OCI-LY1 (cell line): ENCODE results near the gene HIPK4.
"Not testable (repeated sequence)": the region's sequence is repeated elsewhere in the genome, so short reads cannot be mapped to it uniquely, and the experiment has no call there.

ENCODE experiments used
- H2AFZ ChIP-seq: fragments of 200-600 bp; sonication (generic), shearing (Covaris generic); 2 replicates; pipeline ENCODE4 v1.6.0; 2014; ENCODE audit warnings: antibody characterized with exemption, mild to moderate bottlenecking, low read length
- H3F3A ChIP-seq: fragments of 200-600 bp; sonication (generic), shearing (Covaris generic); 2 replicates; pipeline ENCODE4 v1.6.0; 2014; ENCODE audit warnings: mild to moderate bottlenecking, antibody characterized with exemption, low read length, moderate library complexity; ENCODE audit not compliant: insufficient read depth
- H3K27ac ChIP-seq: fragments of 200-600 bp; sonication (generic); 2 replicates; pipeline ENCODE4 v1.5.1; 2014; ENCODE audit warnings: low read length, mixed run types, mild to moderate bottlenecking, low read depth; ENCODE audit not compliant: poor library complexity, severe bottlenecking
- H3K27me3 ChIP-seq: fragments of 200-600 bp; sonication (generic); 2 replicates; pipeline ENCODE4 v1.6.0; 2014; ENCODE audit warnings: antibody characterized with exemption, mild to moderate bottlenecking, low read length, moderate library complexity; ENCODE audit not compliant: insufficient read depth
- H3K36me3 ChIP-seq: fragments of 200-600 bp; sonication (generic); 2 replicates; pipeline ENCODE4 v1.6.1; 2014; ENCODE audit warnings: mild to moderate bottlenecking, antibody characterized with exemption, low read length, moderate library complexity, mixed read lengths; ENCODE audit not compliant: insufficient read depth
- H3K4me1 ChIP-seq: fragments of 200-600 bp; sonication (generic); 2 replicates; pipeline ENCODE4 v1.5.1; 2014; ENCODE audit warnings: mild to moderate bottlenecking, low read length, moderate library complexity; ENCODE audit not compliant: insufficient read depth, severe bottlenecking
- H3K4me2 ChIP-seq: fragments of 200-600 bp; sonication (generic), shearing (Covaris generic); 2 replicates; pipeline ENCODE4 v1.6.1; 2014; ENCODE audit warnings: low read length
- H3K4me3 ChIP-seq: fragments of 200-600 bp; sonication (generic); 2 replicates; pipeline ENCODE4 v1.5.1; 2014; ENCODE audit warnings: low read length, low read depth, mild to moderate bottlenecking, mixed read lengths; ENCODE audit not compliant: poor library complexity, severe bottlenecking
- H3K79me2 ChIP-seq: fragments of 200-600 bp; shearing (Covaris generic); 2 replicates; pipeline ENCODE4 v1.6.1; 2016; ENCODE audit warnings: mixed run types, low read length, mixed read lengths; ENCODE audit not compliant: insufficient read depth
- H3K9ac ChIP-seq: fragments of 200-600 bp; sonication (generic), shearing (Covaris generic); 2 replicates; pipeline ENCODE4 v1.6.1; 2014; ENCODE audit warnings: mild to moderate bottlenecking, low read length, mixed read lengths
- H3K9me2 ChIP-seq: fragments of 200-600 bp; sonication (generic), shearing (Covaris generic); 2 replicates; pipeline ENCODE4 v1.6.1; 2014; ENCODE audit warnings: low read depth, mild to moderate bottlenecking, low read length, mixed read lengths
- H3K9me3 ChIP-seq: fragments of 200-600 bp; shearing (Covaris generic); 2 replicates; pipeline ENCODE4 v1.6.1; 2014; ENCODE audit warnings: low read length, mixed read lengths
- H4K20me1 ChIP-seq: fragments of 200-600 bp; sonication (generic), shearing (Covaris generic); 2 replicates; pipeline ENCODE4 v1.6.0; 2016; ENCODE audit warnings: mild to moderate bottlenecking, low read length; ENCODE audit not compliant: insufficient read depth
- EZH2 ChIP-seq: fragments of 200-600 bp; sonication (generic), shearing (Covaris generic); IDR thresholded peaks from 2 replicates; pipeline ENCODE4 v1.8.0; 2017; ENCODE audit warnings: borderline replicate concordance, mixed run types, mild to moderate bottlenecking, antibody characterized with exemption, low read length, moderate library complexity, mixed read lengths
- TF ChIP-seq, protein P1 (sequence below): fragments of 200-600 bp; sonication (generic), shearing (Covaris generic); IDR thresholded peaks from 2 replicates; pipeline ENCODE4 v1.5.1; 2017; ENCODE audit warnings: mild to moderate bottlenecking, antibody characterized with exemption, low read length, moderate library complexity, mixed read lengths

Gene HIPK4

DNA sequence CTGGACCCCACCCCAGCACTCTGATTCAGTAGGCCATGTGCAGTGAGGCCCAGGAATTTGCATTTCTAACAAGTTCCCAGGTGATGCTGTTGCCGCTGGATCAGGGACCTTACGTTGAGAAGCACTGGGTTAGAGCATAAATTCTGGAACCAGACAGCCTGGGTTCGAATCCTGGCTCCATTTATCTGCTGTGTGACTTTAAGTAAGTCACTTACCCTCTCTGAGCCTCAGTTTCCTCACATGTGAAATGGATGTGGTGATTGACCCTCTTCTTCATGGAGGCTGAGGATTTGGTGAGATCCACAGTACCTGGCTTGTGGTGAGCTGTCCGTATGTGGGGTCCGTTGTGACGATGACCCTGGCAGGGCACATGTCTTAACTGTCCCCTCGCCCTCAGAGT lies 15.9 kb downstream of the HIPK4 start:
- Histone ChIP-seq H3K9me2 (no peaks in the 10 kb centered on the region), H3K9ac (no peak overlapping the region), H2AFZ (no peak overlapping the region), H3F3A (no peaks in the 10 kb centered on the region), H3K27me3 (no peaks in the 10 kb centered on the region), H3K4me3 (no peak overlapping the region), H4K20me1 (no peaks in the 10 kb centered on the region), H3K36me3 (no peaks in the 10 kb centered on the region), H3K9me3 (no peaks in the 10 kb centered on the region), H3K4me1 (no peaks in the 10 kb centered on the region), H3K27ac (no peak overlapping the region), H3K4me2 (no peak overlapping the region), H3K79me2 (no peaks in the 10 kb centered on the region)
- TF ChIP-seq, protein P1, sequence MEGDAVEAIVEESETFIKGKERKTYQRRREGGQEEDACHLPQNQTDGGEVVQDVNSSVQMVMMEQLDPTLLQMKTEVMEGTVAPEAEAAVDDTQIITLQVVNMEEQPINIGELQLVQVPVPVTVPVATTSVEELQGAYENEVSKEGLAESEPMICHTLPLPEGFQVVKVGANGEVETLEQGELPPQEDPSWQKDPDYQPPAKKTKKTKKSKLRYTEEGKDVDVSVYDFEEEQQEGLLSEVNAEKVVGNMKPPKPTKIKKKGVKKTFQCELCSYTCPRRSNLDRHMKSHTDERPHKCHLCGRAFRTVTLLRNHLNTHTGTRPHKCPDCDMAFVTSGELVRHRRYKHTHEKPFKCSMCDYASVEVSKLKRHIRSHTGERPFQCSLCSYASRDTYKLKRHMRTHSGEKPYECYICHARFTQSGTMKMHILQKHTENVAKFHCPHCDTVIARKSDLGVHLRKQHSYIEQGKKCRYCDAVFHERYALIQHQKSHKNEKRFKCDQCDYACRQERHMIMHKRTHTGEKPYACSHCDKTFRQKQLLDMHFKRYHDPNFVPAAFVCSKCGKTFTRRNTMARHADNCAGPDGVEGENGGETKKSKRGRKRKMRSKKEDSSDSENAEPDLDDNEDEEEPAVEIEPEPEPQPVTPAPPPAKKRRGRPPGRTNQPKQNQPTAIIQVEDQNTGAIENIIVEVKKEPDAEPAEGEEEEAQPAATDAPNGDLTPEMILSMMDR: no peak
- no peak for TF ChIP-seq EZH2

DNA sequence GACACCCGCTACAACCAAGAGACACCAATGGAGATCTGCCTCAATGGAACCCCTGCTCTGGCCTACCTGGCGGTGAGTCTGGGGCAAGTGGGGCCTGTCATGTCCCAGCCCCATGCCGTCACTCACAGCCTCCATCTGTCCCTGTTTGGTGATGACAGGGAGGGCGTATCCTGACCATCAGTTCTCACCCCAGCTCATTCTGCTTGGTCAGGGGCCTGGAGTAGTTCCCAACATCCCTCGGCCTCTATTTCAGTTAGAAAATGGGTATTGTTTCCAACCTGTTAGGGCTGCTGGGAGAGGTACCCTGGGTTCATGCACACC lies 18.2 kb downstream of the HIPK4 start:
- no peak overlapping the region for H3K27ac ChIP-seq
- H3K4me3 ChIP-seq: no peak overlapping the region
- no peaks in the 10 kb centered on the region; the same call in 1 of the 2 replicates for H3K36me3 ChIP-seq
- H3K27me3 ChIP-seq: no peaks in the 10 kb centered on the region
- H3K4me2 ChIP-seq: no peak overlapping the region
- no peaks in the 10 kb centered on the region for H3K9me2 ChIP-seq
- H3K79me2 ChIP-seq: no peaks in the 10 kb centered on the region
- H3F3A ChIP-seq: no peaks in the 10 kb centered on the region
- no peaks in the 10 kb centered on the region for H4K20me1 ChIP-seq
- TF ChIP-seq, protein P1: no peak
- no peak for TF ChIP-seq EZH2
- no peak overlapping the region for H2AFZ ChIP-seq
- no peak overlapping the region for H3K9ac ChIP-seq
- no peaks in the 10 kb centered on the region for H3K9me3 ChIP-seq
- H3K4me1 ChIP-seq: no peaks in the 10 kb centered on the region

DNA sequence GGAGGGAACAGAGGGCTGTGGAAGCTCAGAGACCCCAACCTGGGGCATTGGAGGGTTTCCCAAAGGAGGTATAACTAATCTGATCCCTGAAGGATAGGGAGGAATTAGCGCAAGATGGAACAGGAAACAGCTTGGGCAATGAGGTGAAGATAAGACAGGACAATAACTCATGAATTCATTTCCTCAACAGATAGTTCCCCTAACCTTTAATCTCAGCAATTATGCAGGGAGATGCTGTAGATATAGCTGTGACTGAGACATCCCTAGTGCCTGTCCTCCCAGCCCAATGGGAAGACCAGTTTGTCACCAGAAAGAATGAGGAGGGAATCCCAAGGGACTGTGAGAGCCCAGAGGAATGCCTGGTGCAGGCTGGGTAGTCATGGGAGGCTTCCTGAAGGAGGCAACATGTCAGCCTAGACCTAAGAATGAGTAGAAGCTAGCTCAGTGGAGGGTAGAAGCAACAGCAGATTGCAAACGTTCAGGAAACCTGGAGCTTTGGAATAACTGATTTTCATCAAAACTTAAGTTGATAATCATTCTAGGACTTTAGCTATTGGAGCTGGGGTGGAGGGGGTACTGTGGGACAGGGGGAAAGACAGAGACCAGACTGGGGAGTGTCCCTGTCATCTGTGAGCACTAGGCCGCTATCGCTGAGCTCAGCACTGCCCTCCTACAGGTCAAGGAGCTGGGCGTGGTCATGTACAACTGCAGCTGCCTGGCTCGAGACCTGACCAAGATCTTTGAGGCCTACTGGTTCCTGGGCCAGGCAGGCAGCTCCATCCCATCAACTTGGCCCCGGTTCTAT lies 18.8 kb downstream of the HIPK4 start:
- Histone ChIP-seq H3K4me2 (no peak overlapping the region), H3K36me3 (no peaks in the 10 kb centered on the region; the same call in 1 of the 2 replicates)

DNA sequence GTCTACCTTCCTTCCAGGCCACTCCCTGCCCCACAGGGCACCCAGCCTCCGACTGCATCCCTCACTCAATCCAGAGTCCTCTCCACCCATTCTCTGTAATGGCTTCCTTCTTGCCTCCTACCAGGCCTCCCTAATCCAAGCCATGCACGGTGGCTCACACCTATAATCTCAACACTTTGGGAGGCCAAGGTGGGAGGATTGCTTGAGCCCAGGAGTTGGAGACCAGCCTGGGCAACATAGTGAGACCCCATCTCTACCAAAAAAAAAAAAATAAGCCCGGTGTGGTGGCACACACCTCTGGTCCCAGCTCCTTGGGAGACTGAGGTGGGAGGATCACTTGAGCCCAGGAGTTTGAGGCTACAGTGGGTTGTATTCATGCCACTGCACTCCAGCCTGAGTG lies 19.7 kb downstream of the HIPK4 start:
- not testable (repeated sequence) for H3K27me3 ChIP-seq, H3K79me2 ChIP-seq, H2AFZ ChIP-seq, H3K36me3 ChIP-seq, H3K4me3 ChIP-seq, H3K9ac ChIP-seq, H3K4me1 ChIP-seq, H3K4me2 ChIP-seq, H4K20me1 ChIP-seq, H3K9me3 ChIP-seq, H3F3A ChIP-seq, H3K9me2 ChIP-seq, H3K27ac ChIP-seq

More for the DNA sequence above, 18.8 kb downstream of the HIPK4 start:
- Histone ChIP-seq H3K9me3 (no peaks in the 10 kb centered on the region), H3K4me1 (no peaks in the 10 kb centered on the region), H3K4me3 (no peak overlapping the region), H3K9ac (no peak overlapping the region), H3K9me2 (no peaks in the 10 kb centered on the region), H3K27me3 (no peaks in the 10 kb centered on the region), H3K27ac (no peak overlapping the region), H2AFZ (no peak overlapping the region), H3F3A (no peaks in the 10 kb centered on the region), H4K20me1 (no peaks in the 10 kb centered on the region), H3K79me2 (no peaks in the 10 kb centered on the region)
- TF ChIP-seq, protein P1: no peak
- TF ChIP-seq EZH2: no peak
